ENCODE results near the gene SLC39A11. TPM values are rescaled to one million over a fixed set of nuclear protein-coding genes. Genes with fewer than 3 reads are reported as not detected.

The SLC39A11 gene
- polyA plus RNA-seq, 1 donor from 2014 or later = 8.0 TPM

GRCh38 chr17:73042809-73043685 is 49.4 kb downstream of the SLC39A11 start:
- Histone ChIP-seq H3K4me3 (ENCODE audit: low read length) (no peak overlapping the region), H3K79me2 (replicated peaks; ENCODE audit: insufficient read depth, low read length) (no peaks in the 10 kb centered on the region), H3F3A (ENCODE audit: insufficient read depth, low read length, poor library complexity, severe bottlenecking) (no peaks in the 10 kb centered on the region), H3K27me3 (ENCODE audit: insufficient read depth, low read depth, low read length) (no peaks in the 10 kb centered on the region), H3K27ac (ENCODE audit: low read length) (no peak overlapping the region), H3K9me2 (ENCODE audit: insufficient read depth, low read length) (no peaks in the 10 kb centered on the region), H3K4me2 (ENCODE audit: low read length) (no peak overlapping the region), H3K9ac (ENCODE audit: low read length) (no peak overlapping the region), H3K36me3 (ENCODE audit: insufficient read depth, low read length) (no peaks in the 10 kb centered on the region), H2AFZ (ENCODE audit: low read depth, low read length) (no peak overlapping the region), H3K9me3 (ENCODE audit: low read length) (no peaks in the 10 kb centered on the region), H4K20me1 (ENCODE audit: insufficient read depth) (no peaks in the 10 kb centered on the region)
- TF ChIP-seq CTCF (IDR thresholded peaks at IDR 0.05; ENCODE audit: poor library complexity, severe bottlenecking) (no peak), EP300 (conservative IDR thresholded peaks at IDR 0.05; ENCODE audit: poor library complexity, severe bottlenecking) (no peak), REST (IDR thresholded peaks at IDR 0.05; ENCODE audit: borderline replicate concordance) (no peak), POLR2AphosphoS5 (IDR thresholded peaks at IDR 0.05) (no peak), TAF1 (IDR thresholded peaks at IDR 0.05; ENCODE audit: low read depth) (no peak), EZH2 (IDR thresholded peaks at IDR 0.05; ENCODE audit: borderline replicate concordance, insufficient read depth, low read length, poor library complexity, severe bottlenecking) (no peak), RAD21 (conservative IDR thresholded peaks at IDR 0.05) (no peak), SMC3 (conservative IDR thresholded peaks at IDR 0.05; ENCODE audit: poor library complexity) (no peak), MXI1 (conservative IDR thresholded peaks at IDR 0.05; ENCODE audit: poor library complexity, severe bottlenecking) (no peak)

- Histone ChIP-seq H3K9ac (ENCODE audit: low read length) (no peak overlapping the region), H3K4me3 (ENCODE audit: low read length) (no peak overlapping the region), H3K79me2 (replicated peaks; ENCODE audit: insufficient read depth, low read length) (no peaks in the 10 kb centered on the region), H3F3A (ENCODE audit: insufficient read depth, low read length, poor library complexity, severe bottlenecking) (no peaks in the 10 kb centered on the region), H3K4me2 (ENCODE audit: low read length) (no peak overlapping the region), H2AFZ (ENCODE audit: low read depth, low read length) (no peak overlapping the region), H3K9me3 (ENCODE audit: low read length) (no peaks in the 10 kb centered on the region), H4K20me1 (ENCODE audit: insufficient read depth) (no peaks in the 10 kb centered on the region), H3K27ac (ENCODE audit: low read length) (no peak overlapping the region), H3K9me2 (ENCODE audit: insufficient read depth, low read length) (no peaks in the 10 kb centered on the region), H3K27me3 (ENCODE audit: insufficient read depth, low read depth, low read length) (no peaks in the 10 kb centered on the region), H3K36me3 (ENCODE audit: insufficient read depth, low read length) (no peaks in the 10 kb centered on the region)
- TF ChIP-seq SMC3 (conservative IDR thresholded peaks at IDR 0.05; ENCODE audit: poor library complexity) = no peak
- TF ChIP-seq TAF1 (IDR thresholded peaks at IDR 0.05; ENCODE audit: low read depth) = no peak
- no peak for TF ChIP-seq RAD21 (conservative IDR thresholded peaks at IDR 0.05)
- no peak for TF ChIP-seq EZH2 (IDR thresholded peaks at IDR 0.05; ENCODE audit: borderline replicate concordance, insufficient read depth, low read length, poor library complexity, severe bottlenecking)
- no peak for TF ChIP-seq REST (IDR thresholded peaks at IDR 0.05; ENCODE audit: borderline replicate concordance)
- TF ChIP-seq MXI1 (conservative IDR thresholded peaks at IDR 0.05; ENCODE audit: poor library complexity, severe bottlenecking) = no peak
- TF ChIP-seq POLR2AphosphoS5 (IDR thresholded peaks at IDR 0.05) = no peak
- TF ChIP-seq CTCF (IDR thresholded peaks at IDR 0.05; ENCODE audit: poor library complexity, severe bottlenecking) = no peak
- no peak for TF ChIP-seq EP300 (conservative IDR thresholded peaks at IDR 0.05; ENCODE audit: poor library complexity, severe bottlenecking)
Observed at GRCh38 chr17:73042225-73042624, 50.3 kb downstream of the SLC39A11 start.
